Astrocyte (in vitro differentiated cells and primary cell): ENCODE data around the gene GIMAP1. TPM values are rescaled to one million over a fixed set of nuclear protein-coding genes. Genes with fewer than 3 reads are reported as not detected.

Source experiments
- DNase-seq: peaks from one replicate; pipeline ENCODE4 v3.0.0-alpha.2; 2010; ENCODE audit warnings: low read depth
- FAIRE-seq: peaks from 2 replicates; lab custom pipeline; 2011; peaks lifted over from hg19 to GRCh38; lab: Jason Lieb, UNC
- H2AFZ ChIP-seq: 2 replicates; pipeline ENCODE4 v1.6.0; 2012; ENCODE audit warnings: low read depth, low read length, inconsistent platforms
- H3K27ac ChIP-seq: 2 replicates; pipeline ENCODE4 v1.5.1; 2011; ENCODE audit warnings: low read depth, low read length, inconsistent platforms
- H3K27me3 ChIP-seq: 2 replicates; pipeline ENCODE4 v1.6.0; 2011; ENCODE audit warnings: low read length, inconsistent platforms; ENCODE audit not compliant: insufficient read depth
- H3K36me3 ChIP-seq: 2 replicates; pipeline ENCODE4 v1.5.1; 2011; ENCODE audit warnings: low read length, inconsistent platforms; ENCODE audit not compliant: insufficient read depth
- H3K4me1 ChIP-seq: 2 replicates; pipeline ENCODE4 v1.5.1; 2011; ENCODE audit warnings: low read length, inconsistent platforms; ENCODE audit not compliant: insufficient read depth
- H3K4me2 ChIP-seq: 2 replicates; pipeline ENCODE4 v1.6.0; 2012; ENCODE audit warnings: low read length, inconsistent platforms
- H3K4me3 ChIP-seq: 2 replicates; pipeline ENCODE4 v1.5.1; 2011; ENCODE audit warnings: low read depth, mild to moderate bottlenecking, low read length, inconsistent platforms; ENCODE audit not compliant: insufficient read depth
- H3K79me2 ChIP-seq: 2 replicates; pipeline ENCODE4 v1.6.0; 2012; ENCODE audit warnings: mild to moderate bottlenecking, low read length, inconsistent platforms; ENCODE audit not compliant: insufficient read depth
- H3K9ac ChIP-seq: 2 replicates; pipeline ENCODE4 v1.6.0; 2012; ENCODE audit warnings: mild to moderate bottlenecking, low read length, inconsistent platforms
- H3K9me3 ChIP-seq: 2 replicates; pipeline ENCODE4 v1.5.1; 2012; ENCODE audit warnings: low read depth, mild to moderate bottlenecking, low read length, inconsistent platforms; ENCODE audit not compliant: insufficient read depth
- H4K20me1 ChIP-seq: 2 replicates; pipeline ENCODE4 v1.6.0; 2012; ENCODE audit warnings: low read length, inconsistent platforms; ENCODE audit not compliant: insufficient read depth
- H3K27ac Mint-ChIP-seq: one replicate; pipeline ENCODE4 v1.8.0; 2021; ENCODE audit warnings: mild to moderate bottlenecking, mixed read lengths; ENCODE audit not compliant: unreplicated experiment
- H3K27me3 Mint-ChIP-seq: one replicate; pipeline ENCODE4 v1.8.0; 2021; ENCODE audit warnings: low read depth, mixed read lengths; ENCODE audit not compliant: unreplicated experiment
- H3K36me3 Mint-ChIP-seq: one replicate; pipeline ENCODE4 v1.8.0; 2021; ENCODE audit warnings: low read depth, mixed read lengths; ENCODE audit not compliant: unreplicated experiment
- H3K4me1 Mint-ChIP-seq: one replicate; pipeline ENCODE4 v1.8.0; 2021; ENCODE audit warnings: low read depth, mixed read lengths; ENCODE audit not compliant: unreplicated experiment
- H3K4me3 Mint-ChIP-seq: one replicate; pipeline ENCODE4 v1.8.0; 2021; ENCODE audit warnings: mild to moderate bottlenecking, moderate library complexity, mixed read lengths; ENCODE audit not compliant: unreplicated experiment
- H3K9me3 Mint-ChIP-seq: one replicate; pipeline ENCODE4 v1.8.0; 2021; ENCODE audit warnings: mild to moderate bottlenecking, mixed read lengths; ENCODE audit not compliant: unreplicated experiment
- EZH2 ChIP-seq: IDR thresholded peaks from 2 replicates; pipeline ENCODE4 v1.6.1; 2012; ENCODE audit warnings: mild to moderate bottlenecking, low read length, inconsistent platforms; ENCODE audit not compliant: insufficient read depth
- total RNA-seq: library from RNA; stranded (reverse); gene quantifications from 2 replicates; pipeline ENCODE4 v1.2.1, GENCODE V29; 2021
- TF ChIP-seq, protein P1 (sequence below): IDR thresholded peaks from 2 replicates; pipeline ENCODE4 v1.5.1; 2011; ENCODE audit warnings: low read depth, mild to moderate bottlenecking, inconsistent platforms, low read length, moderate library complexity; ENCODE audit not compliant: insufficient read depth

GIMAP1 gene
- total RNA-seq, 1 donor from 2014 or later, result not detected

DNA sequence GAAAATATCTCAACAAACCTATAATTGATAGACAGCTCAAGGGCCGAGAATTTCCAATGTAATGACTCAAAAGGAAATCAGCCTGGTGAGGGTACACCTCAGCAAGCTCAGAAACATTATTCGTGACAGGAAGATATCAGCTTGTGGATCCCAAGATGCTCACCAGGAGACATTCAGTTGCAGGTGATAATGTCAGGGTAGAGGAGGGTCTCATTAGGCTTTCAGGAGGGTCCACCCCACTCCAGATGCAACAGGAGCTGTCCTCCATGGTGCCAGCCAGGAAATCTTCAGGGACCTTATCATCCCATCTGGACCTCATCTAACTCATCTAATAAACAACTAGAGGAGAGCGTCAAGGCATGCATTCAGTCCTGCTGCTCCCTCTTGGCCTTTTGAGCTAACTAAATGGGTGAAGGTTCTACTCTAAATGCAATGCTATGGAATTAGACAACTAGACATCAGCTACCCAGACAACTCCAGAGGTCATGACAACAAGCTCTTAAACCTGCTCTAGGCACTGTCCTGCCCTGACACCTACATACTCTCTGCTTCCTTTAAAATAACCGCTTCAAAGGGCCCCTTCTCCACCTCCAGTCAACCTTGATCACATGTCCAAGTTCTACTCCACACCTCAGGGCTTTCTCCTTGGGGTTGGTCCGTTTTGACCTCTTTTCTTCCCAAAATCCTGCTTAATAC lies 16.5 kb downstream of the GIMAP1 start:
- Mint-ChIP-seq H3K9me3 (peaks cover 6% of the 10 kb centered on the region), H3K27me3 (peaks cover 82% of the 10 kb centered on the region), H3K4me3 (no peak overlapping the region), H3K36me3 (no peaks in the 10 kb centered on the region), H3K4me1 (no peaks in the 10 kb centered on the region), H3K27ac (no peak overlapping the region)
- Histone ChIP-seq H3K4me3 (no peak overlapping the region), H3K9ac (no peak overlapping the region), H2AFZ (no peak overlapping the region), H3K4me1 (no peaks in the 10 kb centered on the region), H3K27me3 (no peaks in the 10 kb centered on the region), H3K27ac (no peak overlapping the region), H3K79me2 (no peaks in the 10 kb centered on the region), H4K20me1 (no peaks in the 10 kb centered on the region), H3K9me3 (no peaks in the 10 kb centered on the region), H3K36me3 (no peaks in the 10 kb centered on the region), H3K4me2 (no peak overlapping the region)
- no peak for TF ChIP-seq EZH2
- TF ChIP-seq, protein P1, sequence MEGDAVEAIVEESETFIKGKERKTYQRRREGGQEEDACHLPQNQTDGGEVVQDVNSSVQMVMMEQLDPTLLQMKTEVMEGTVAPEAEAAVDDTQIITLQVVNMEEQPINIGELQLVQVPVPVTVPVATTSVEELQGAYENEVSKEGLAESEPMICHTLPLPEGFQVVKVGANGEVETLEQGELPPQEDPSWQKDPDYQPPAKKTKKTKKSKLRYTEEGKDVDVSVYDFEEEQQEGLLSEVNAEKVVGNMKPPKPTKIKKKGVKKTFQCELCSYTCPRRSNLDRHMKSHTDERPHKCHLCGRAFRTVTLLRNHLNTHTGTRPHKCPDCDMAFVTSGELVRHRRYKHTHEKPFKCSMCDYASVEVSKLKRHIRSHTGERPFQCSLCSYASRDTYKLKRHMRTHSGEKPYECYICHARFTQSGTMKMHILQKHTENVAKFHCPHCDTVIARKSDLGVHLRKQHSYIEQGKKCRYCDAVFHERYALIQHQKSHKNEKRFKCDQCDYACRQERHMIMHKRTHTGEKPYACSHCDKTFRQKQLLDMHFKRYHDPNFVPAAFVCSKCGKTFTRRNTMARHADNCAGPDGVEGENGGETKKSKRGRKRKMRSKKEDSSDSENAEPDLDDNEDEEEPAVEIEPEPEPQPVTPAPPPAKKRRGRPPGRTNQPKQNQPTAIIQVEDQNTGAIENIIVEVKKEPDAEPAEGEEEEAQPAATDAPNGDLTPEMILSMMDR, result no peak
- FAIRE-seq (no peak), DNase-seq (no peak)

DNA sequence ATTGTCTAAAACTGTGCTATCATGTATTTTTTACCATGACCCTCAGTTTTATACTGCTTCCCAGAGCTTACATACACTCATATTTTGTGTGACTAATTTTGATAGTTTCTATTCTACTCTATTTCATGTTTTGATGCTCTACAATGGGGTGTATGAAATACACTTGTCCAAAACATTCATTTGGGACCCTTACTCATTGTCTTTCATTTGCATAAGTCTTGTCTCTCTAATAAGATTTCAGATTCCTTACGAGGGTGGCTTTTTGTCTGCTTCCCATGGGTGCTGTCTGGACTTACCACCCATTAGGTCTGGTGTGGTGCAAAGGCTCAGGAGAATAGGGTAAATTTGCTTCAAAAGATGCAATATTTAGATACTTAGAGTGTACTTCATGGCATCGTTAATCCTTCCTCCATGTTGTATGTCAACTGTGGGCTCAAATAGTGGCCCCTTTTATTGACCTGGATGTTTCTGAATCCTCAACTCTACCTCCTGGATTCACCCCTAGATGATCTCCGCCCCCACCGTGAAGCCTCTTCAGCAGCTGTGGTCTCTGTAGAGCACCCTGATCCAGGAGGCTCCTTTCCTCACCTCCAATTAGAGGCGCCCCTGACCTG lies 17.2 kb downstream of the GIMAP1 start:
- Histone ChIP-seq H3K27ac (no peak overlapping the region), H3K9ac (no peak overlapping the region), H3K79me2 (no peaks in the 10 kb centered on the region), H2AFZ (no peak overlapping the region), H3K9me3 (no peaks in the 10 kb centered on the region), H3K4me2 (no peak overlapping the region), H4K20me1 (no peaks in the 10 kb centered on the region), H3K4me3 (no peak overlapping the region), H3K27me3 (no peaks in the 10 kb centered on the region), H3K36me3 (no peaks in the 10 kb centered on the region), H3K4me1 (no peaks in the 10 kb centered on the region)
- H3K36me3 Mint-ChIP-seq, result no peaks in the 10 kb centered on the region
- peaks cover 6% of the 10 kb centered on the region for H3K9me3 Mint-ChIP-seq
- TF ChIP-seq, protein P1, result no peak
- no peak for TF ChIP-seq EZH2
- DNase-seq (no peak), FAIRE-seq (no peak)
- H3K4me1 Mint-ChIP-seq, result no peaks in the 10 kb centered on the region
- no peak overlapping the region for H3K27ac Mint-ChIP-seq
- H3K27me3 Mint-ChIP-seq, result peaks cover 86% of the 10 kb centered on the region
- H3K4me3 Mint-ChIP-seq, result no peak overlapping the region

DNA sequence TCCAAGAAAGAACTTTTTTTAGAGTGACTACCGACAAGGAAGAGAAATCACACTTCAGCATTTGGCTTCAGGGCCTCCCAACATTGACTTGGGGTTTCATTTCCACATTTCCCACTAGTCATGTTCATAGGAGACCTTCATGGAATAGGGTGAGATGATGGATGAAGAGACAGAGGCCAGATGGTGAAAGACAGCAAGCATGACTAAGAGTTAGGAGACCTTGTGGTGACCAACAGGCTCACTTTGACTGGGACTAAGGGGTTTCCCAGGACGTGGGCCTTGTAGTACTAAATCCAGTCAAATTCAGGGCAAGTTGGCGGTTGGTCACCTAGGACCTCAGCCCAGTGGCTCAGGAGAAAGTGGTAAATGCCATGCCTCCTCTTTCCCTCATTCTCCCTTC lies 17.8 kb downstream of the GIMAP1 start:
- H3K36me3 ChIP-seq, result no peaks in the 10 kb centered on the region
- Mint-ChIP-seq H3K4me3 (no peak overlapping the region), H3K9me3 (peaks cover 6% of the 10 kb centered on the region), H3K27ac (no peak overlapping the region), H3K27me3 (peaks cover 87% of the 10 kb centered on the region), H3K36me3 (no peaks in the 10 kb centered on the region), H3K4me1 (no peaks in the 10 kb centered on the region)
- no peak overlapping the region for H2AFZ ChIP-seq
- no peaks in the 10 kb centered on the region for H3K4me1 ChIP-seq
- no peak for TF ChIP-seq EZH2
- TF ChIP-seq, protein P1, result no peak
- H3K4me3 ChIP-seq, result no peak overlapping the region
- FAIRE-seq, result no peak
- no peaks in the 10 kb centered on the region for H3K79me2 ChIP-seq
- no peak for DNase-seq
- H3K9ac ChIP-seq, result no peak overlapping the region
- no peaks in the 10 kb centered on the region for H4K20me1 ChIP-seq
- H3K27ac ChIP-seq, result no peak overlapping the region
- H3K4me2 ChIP-seq, result no peak overlapping the region
- H3K9me3 ChIP-seq, result no peaks in the 10 kb centered on the region
- no peaks in the 10 kb centered on the region for H3K27me3 ChIP-seq
